Measurements from ENCODE around the gene PAPPA.

PAPPA gene

DNA sequence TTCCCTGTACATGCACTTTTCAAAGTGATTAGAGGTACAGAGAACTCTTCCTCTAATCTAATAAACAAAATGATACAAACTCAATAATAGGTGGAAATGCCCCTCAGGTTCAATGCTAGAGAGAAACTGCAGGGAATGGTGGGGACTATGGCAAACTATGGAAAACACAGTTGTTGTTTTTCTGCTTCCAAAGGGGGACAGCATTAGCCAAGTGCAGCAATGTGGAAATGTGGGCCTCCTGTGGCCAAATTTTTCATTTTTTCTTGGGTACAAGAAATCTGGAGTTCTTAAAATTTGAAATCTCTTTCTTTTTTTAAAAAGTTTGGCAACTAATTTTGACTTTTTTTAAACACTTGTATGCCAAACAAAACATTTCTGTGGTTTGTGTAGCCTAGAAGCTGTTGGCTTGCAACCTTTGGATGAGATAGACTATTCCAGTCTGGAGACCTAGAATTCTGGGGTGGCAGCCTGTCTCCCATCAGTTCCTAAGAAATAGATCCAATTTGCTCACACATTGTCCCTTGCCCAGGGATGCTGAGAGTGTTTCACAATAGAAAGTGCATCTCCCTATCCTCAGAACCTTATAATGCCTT is 218.6 kb downstream of the PAPPA start:
- POLR2A ChIA-PET = no interaction called here
- Histone ChIP-seq H3K9me3 (ENCODE audit: control insufficient read depth, insufficient read depth, low read depth, low read length) (no peaks in the 10 kb centered on the region), H3K27ac (ENCODE audit: extremely low read depth, low read depth, low read length) (no peak overlapping the region), H3K4me3 (ENCODE audit: low read depth, low read length) (no peak overlapping the region), H3K36me3 (ENCODE audit: control insufficient read depth in 2 of 2, insufficient read depth in 1 of 2, low read length in 2 of 2) (no peaks in the 10 kb centered on the region), H3K4me1 (ENCODE audit: control insufficient read depth, insufficient read depth, low read length) (no peaks in the 10 kb centered on the region)
- TF ChIP-seq ZNF76 (tag by site-specific recombination; IDR thresholded peaks at IDR 0.05; ENCODE audit: borderline replicate concordance, low read depth) (no peak), KLF9 (tag by site-specific recombination; IDR thresholded peaks at IDR 0.05; ENCODE audit: low read depth) (no peak), ZNF157 (tag by site-specific recombination; IDR thresholded peaks at IDR 0.05) (no peak), ZNF19 (tag by site-specific recombination; IDR thresholded peaks at IDR 0.05; ENCODE audit: low read depth) (no peak), ZNF211 (tag by site-specific recombination; IDR thresholded peaks at IDR 0.05; ENCODE audit: low read depth) (no peak), ZNF585B (tag by site-specific recombination; IDR thresholded peaks at IDR 0.05) (no peak), ZNF121 (tag by site-specific recombination; IDR thresholded peaks at IDR 0.05) (no peak), SCRT1 (tag by site-specific recombination; IDR thresholded peaks at IDR 0.05; ENCODE audit: borderline replicate concordance) (no peak), ZNF660 (tag by site-specific recombination; IDR thresholded peaks at IDR 0.05) (no peak), ZNF184 (tag by site-specific recombination; IDR thresholded peaks at IDR 0.05) (no peak), ZNF747 (tag by site-specific recombination; IDR thresholded peaks at IDR 0.05) (no peak), ZNF350 (tag by site-specific recombination; IDR thresholded peaks at IDR 0.05) (no peak), ZFP37 (tag by site-specific recombination; IDR thresholded peaks at IDR 0.05) (no peak), ZNF366 (tag by site-specific recombination; conservative IDR thresholded peaks at IDR 0.05) (no peak), ZNF544 (tag by site-specific recombination; IDR thresholded peaks at IDR 0.05) (no peak), ZNF629 (tag by site-specific recombination; IDR thresholded peaks at IDR 0.05) (no peak)
- TF ChIP-seq, protein P1, sequence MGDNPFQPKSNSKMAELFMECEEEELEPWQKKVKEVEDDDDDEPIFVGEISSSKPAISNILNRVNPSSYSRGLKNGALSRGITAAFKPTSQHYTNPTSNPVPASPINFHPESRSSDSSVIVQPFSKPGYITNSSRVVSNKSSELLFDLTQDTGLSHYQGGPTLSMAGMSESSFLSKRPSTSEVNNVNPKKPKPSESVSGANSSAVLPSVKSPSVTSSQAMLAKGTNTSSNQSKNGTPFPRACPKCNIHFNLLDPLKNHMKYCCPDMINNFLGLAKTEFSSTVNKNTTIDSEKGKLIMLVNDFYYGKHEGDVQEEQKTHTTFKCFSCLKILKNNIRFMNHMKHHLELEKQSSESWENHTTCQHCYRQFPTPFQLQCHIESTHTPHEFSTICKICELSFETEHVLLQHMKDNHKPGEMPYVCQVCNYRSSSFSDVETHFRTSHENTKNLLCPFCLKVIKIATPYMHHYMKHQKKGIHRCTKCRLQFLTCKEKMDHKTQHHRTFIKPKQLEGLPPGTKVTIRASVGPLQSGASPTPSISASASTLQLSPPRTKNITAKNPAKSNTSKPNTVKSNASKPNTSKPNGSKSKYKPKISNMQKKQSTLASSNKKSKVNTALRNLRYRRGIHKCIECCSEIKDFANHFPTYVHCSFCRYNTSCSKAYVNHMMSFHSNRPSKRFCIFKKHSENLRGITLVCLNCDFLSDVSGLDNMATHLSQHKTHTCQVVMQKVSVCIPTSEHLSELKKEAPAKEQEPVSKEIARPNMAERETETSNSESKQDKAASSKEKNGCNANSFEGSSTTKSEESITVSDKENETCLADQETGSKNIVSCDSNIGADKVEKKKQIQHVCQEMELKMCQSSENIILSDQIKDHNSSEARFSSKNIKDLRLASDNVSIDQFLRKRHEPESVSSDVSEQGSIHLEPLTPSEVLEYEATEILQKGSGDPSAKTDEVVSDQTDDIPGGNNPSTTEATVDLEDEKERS (tag by site-specific recombination; IDR thresholded peaks at IDR 0.05) = no peak
- TF ChIP-seq, protein P2, sequence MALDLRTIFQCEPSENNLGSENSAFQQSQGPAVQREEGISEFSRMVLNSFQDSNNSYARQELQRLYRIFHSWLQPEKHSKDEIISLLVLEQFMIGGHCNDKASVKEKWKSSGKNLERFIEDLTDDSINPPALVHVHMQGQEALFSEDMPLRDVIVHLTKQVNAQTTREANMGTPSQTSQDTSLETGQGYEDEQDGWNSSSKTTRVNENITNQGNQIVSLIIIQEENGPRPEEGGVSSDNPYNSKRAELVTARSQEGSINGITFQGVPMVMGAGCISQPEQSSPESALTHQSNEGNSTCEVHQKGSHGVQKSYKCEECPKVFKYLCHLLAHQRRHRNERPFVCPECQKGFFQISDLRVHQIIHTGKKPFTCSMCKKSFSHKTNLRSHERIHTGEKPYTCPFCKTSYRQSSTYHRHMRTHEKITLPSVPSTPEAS (tag by site-specific recombination; IDR thresholded peaks at IDR 0.05) = no peak
- CTCF ChIA-PET = no interaction called here

DNA sequence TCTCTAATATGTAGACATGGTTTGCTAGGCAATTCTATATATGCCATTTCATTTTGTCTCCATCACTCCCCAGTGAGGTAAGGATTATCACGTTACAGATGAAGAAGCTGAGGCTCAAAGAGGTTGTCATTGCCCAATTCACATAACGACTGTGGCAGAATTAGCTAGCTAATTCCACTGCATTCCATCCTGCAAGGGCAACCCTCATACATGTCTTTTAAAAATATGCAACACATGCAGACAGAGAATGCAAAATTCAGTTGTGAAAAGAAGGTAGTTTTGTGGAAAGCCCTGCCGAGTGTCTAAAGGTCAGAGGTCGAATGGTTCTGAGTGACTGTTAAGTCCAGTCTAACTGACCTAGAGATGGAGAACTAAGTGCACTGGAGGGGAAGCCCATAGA is 219.2 kb downstream of the PAPPA start:
- Histone ChIP-seq H3K27ac (ENCODE audit: extremely low read depth, low read depth, low read length) (no peak overlapping the region), H3K4me3 (ENCODE audit: low read depth, low read length) (no peak overlapping the region), H3K9me3 (ENCODE audit: control insufficient read depth, insufficient read depth, low read depth, low read length) (no peaks in the 10 kb centered on the region), H3K4me1 (ENCODE audit: control insufficient read depth, insufficient read depth, low read length) (no peaks in the 10 kb centered on the region), H3K36me3 (ENCODE audit: control insufficient read depth in 2 of 2, insufficient read depth in 1 of 2, low read length in 2 of 2) (no peaks in the 10 kb centered on the region)
- CTCF ChIA-PET = interaction anchor here (0.9 kb wide), 1 partner anchor 221 kb away, joined by 3 read pairs; no protein-coding TSS in a partner anchor
- POLR2A ChIA-PET = no interaction called here
- no peak for TF ChIP-seq ZNF10 (tag by site-specific recombination; IDR thresholded peaks at IDR 0.05)
- no peak for TF ChIP-seq CTCF (tag by site-specific recombination; IDR thresholded peaks at IDR 0.05)
- no peak for TF ChIP-seq ZNF2 (tag by site-specific recombination; IDR thresholded peaks at IDR 0.05)
- TF ChIP-seq ZNF544 (tag by site-specific recombination; IDR thresholded peaks at IDR 0.05) = no peak
- TF ChIP-seq, protein P3, sequence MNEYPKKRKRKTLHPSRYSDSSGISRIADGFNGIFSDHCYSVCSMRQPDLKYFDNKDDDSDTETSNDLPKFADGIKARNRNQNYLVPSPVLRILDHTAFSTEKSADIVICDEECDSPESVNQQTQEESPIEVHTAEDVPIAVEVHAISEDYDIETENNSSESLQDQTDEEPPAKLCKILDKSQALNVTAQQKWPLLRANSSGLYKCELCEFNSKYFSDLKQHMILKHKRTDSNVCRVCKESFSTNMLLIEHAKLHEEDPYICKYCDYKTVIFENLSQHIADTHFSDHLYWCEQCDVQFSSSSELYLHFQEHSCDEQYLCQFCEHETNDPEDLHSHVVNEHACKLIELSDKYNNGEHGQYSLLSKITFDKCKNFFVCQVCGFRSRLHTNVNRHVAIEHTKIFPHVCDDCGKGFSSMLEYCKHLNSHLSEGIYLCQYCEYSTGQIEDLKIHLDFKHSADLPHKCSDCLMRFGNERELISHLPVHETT (tag by site-specific recombination; IDR thresholded peaks at IDR 0.05) = no peak
- TF ChIP-seq ZNF423 (tag by site-specific recombination; IDR thresholded peaks at IDR 0.05) = no peak
- TF ChIP-seq ZNF664 (tag by site-specific recombination; IDR thresholded peaks at IDR 0.05) = no peak
- TF ChIP-seq ZBTB11 (tag by site-specific recombination; conservative IDR thresholded peaks at IDR 0.05; ENCODE audit: low read depth) = no peak
- TF ChIP-seq ZNF785 (tag by site-specific recombination; IDR thresholded peaks at IDR 0.05) = no peak
- no peak for TF ChIP-seq ZNF629 (tag by site-specific recombination; IDR thresholded peaks at IDR 0.05)

Data from HEK293 (cell line).